HepG2 (cell line): ENCODE data around the gene UCKL1. TPM values are rescaled to one million over a fixed set of nuclear protein-coding genes. Genes with fewer than 3 reads are reported as not detected.
A peak's percentile ranks its signal among the peaks of the same experiment; 100 is the strongest.

Source experiments
- BCL6 ChIP-seq: IDR thresholded peaks from 2 replicates; pipeline ENCODE4 v1.6.1; 2016; ENCODE audit warnings: missing genetic modification reagents, missing compliant biosample characterization
- CENPBD1 ChIP-seq: sonication (generic); formaldehyde crosslinking; IDR thresholded peaks from 2 replicates; pipeline ENCODE4 v1.8.0; 2022; ENCODE audit warnings: missing genetic modification reagents, low read depth, mild to moderate bottlenecking, borderline replicate concordance
- EED ChIP-seq: sonication (generic); formaldehyde crosslinking; IDR thresholded peaks from 2 replicates; pipeline ENCODE4 v1.5.0; 2020; ENCODE audit warnings: mild to moderate bottlenecking, missing genetic modification reagents
- GTF2F1 ChIP-seq: fragments of 150-350 bp; IDR thresholded peaks from 2 replicates; pipeline ENCODE4 v1.6.1; 2014; ENCODE audit warnings: low read length
- HES4 ChIP-seq: sonication (generic); formaldehyde crosslinking; IDR thresholded peaks from 2 replicates; pipeline ENCODE4 v1.9.0; 2021; ENCODE audit warnings: mild to moderate bottlenecking, missing genetic modification reagents, borderline replicate concordance
- KLF16 ChIP-seq, 2 experiments: sonication (generic) in 1 of 2; formaldehyde crosslinking in 1 of 2; IDR thresholded peaks; 2 replicates each; pipeline versions ENCODE4 v1.6.1 to v1.8.0; 2016 to 2023; ENCODE audit warnings: missing genetic modification reagents in 2 of 2, missing compliant biosample characterization in 1 of 2
- NFYB ChIP-seq: sonication (generic); formaldehyde crosslinking; IDR thresholded peaks from 2 replicates; pipeline ENCODE4 v1.4.0; 2020; ENCODE audit warnings: missing genetic modification reagents
- NR3C1 ChIP-seq: sonication (generic); formaldehyde crosslinking; IDR thresholded peaks from 2 replicates; pipeline ENCODE4 v1.4.0; 2020; ENCODE audit warnings: missing genetic modification reagents
- PHF5A ChIP-seq: IDR thresholded peaks from one replicate; pipeline ENCODE4 v1.6.1; 2018; ENCODE audit warnings: low read depth, missing genetic modification reagents; ENCODE audit not compliant: unreplicated experiment
- PRMT3 ChIP-seq: sonication (generic); formaldehyde crosslinking; IDR thresholded peaks from 2 replicates; pipeline ENCODE4 v1.8.1; 2022; ENCODE audit warnings: low read depth, mild to moderate bottlenecking, moderate library complexity, missing genetic modification reagents, borderline replicate concordance
- SIX4 ChIP-seq: sonication (generic); formaldehyde crosslinking; IDR thresholded peaks from 2 replicates; pipeline ENCODE4 v1.4.0; 2020; ENCODE audit warnings: missing genetic modification reagents
- SMAD1 ChIP-seq: sonication (generic); formaldehyde crosslinking; IDR thresholded peaks from 2 replicates; pipeline ENCODE4 v1.4.0; 2020; ENCODE audit warnings: missing genetic modification reagents, low read depth, mild to moderate bottlenecking, borderline replicate concordance
- SMAD3 ChIP-seq: sonication (generic); formaldehyde crosslinking; IDR thresholded peaks from 2 replicates; pipeline ENCODE4 v1.4.0; 2020; ENCODE audit warnings: missing genetic modification reagents
- SOX6 ChIP-seq, 2 experiments: fragments of 450-650 bp in 1 of 2; sonication (generic) in 1 of 2; formaldehyde crosslinking in 1 of 2; IDR thresholded peaks; 2 replicates each; pipeline versions ENCODE4 v1.4.0 to v1.6.1; 2017 to 2020; ENCODE audit warnings: antibody characterized with exemption in 1 of 2, mild to moderate bottlenecking in 1 of 2, missing genetic modification reagents in 1 of 2
- SP1 ChIP-seq, 2 experiments: fragments of 450-650 bp in 1 of 2; sonication (generic) in 1 of 2; formaldehyde crosslinking in 1 of 2; IDR thresholded peaks; 2 replicates each; pipeline versions ENCODE4 v1.4.0 to v1.6.1; 2016 to 2020; ENCODE audit warnings: missing genetic modification reagents in 1 of 2
- SP2 ChIP-seq: sonication (generic); formaldehyde crosslinking; IDR thresholded peaks from 2 replicates; pipeline ENCODE4 v1.5.1; 2020; ENCODE audit warnings: mild to moderate bottlenecking, missing genetic modification reagents
- THAP11 ChIP-seq: IDR thresholded peaks from 2 replicates; pipeline ENCODE4 v1.6.1; 2016; ENCODE audit warnings: missing biosample characterization, missing genetic modification reagents
- TRIM22 ChIP-seq: fragments of 450-650 bp; IDR thresholded peaks from 2 replicates; pipeline ENCODE4 v1.6.1; 2017
- ZIK1 ChIP-seq: sonication (generic); formaldehyde crosslinking; IDR thresholded peaks from 2 replicates; pipeline ENCODE4 v1.5.0; 2020; ENCODE audit warnings: mild to moderate bottlenecking, low read depth, missing genetic modification reagents, borderline replicate concordance
- ZMYM2 ChIP-seq: sonication (generic); formaldehyde crosslinking; IDR thresholded peaks from 2 replicates; pipeline ENCODE4 v1.8.0; 2022; ENCODE audit warnings: mild to moderate bottlenecking, missing genetic modification reagents
- ZNF264 ChIP-seq: sonication (generic); formaldehyde crosslinking; IDR thresholded peaks from 2 replicates; pipeline ENCODE4 v1.4.0; 2020; ENCODE audit warnings: missing genetic modification reagents
- ZNF30 ChIP-seq: sonication (generic); formaldehyde crosslinking; IDR thresholded peaks from 2 replicates; pipeline ENCODE4 v1.5.0; 2020; ENCODE audit warnings: mild to moderate bottlenecking, missing genetic modification reagents
- ZNF354B ChIP-seq: sonication (generic); formaldehyde crosslinking; IDR thresholded peaks from 2 replicates; pipeline ENCODE4 v1.8.0; 2022; ENCODE audit warnings: mild to moderate bottlenecking, missing genetic modification reagents
- ZNF616 ChIP-seq: sonication (generic); formaldehyde crosslinking; IDR thresholded peaks from 2 replicates; pipeline ENCODE4 v1.5.0; 2020; ENCODE audit warnings: low read depth, mild to moderate bottlenecking, missing genetic modification reagents
- ZNF770 ChIP-seq: sonication (generic); formaldehyde crosslinking; IDR thresholded peaks from 2 replicates; pipeline ENCODE4 v1.5.0; 2020; ENCODE audit warnings: mild to moderate bottlenecking, missing genetic modification reagents
- ZNF850 ChIP-seq: sonication (generic); formaldehyde crosslinking; conservative IDR thresholded peaks from 2 replicates; pipeline ENCODE4 v1.9.0; 2021; ENCODE audit warnings: mild to moderate bottlenecking, missing genetic modification reagents
- ZNF878 ChIP-seq: sonication (generic); formaldehyde crosslinking; IDR thresholded peaks from 2 replicates; pipeline ENCODE4 v1.8.1; 2023; ENCODE audit warnings: mild to moderate bottlenecking, missing genetic modification reagents, moderate library complexity
- ZSCAN30 ChIP-seq: sonication (generic); formaldehyde crosslinking; IDR thresholded peaks from 2 replicates; pipeline ENCODE4 v1.5.0; 2020; ENCODE audit warnings: mild to moderate bottlenecking, missing genetic modification reagents
- polyA plus RNA-seq, 8 experiments: library from polyadenylated mRNA; depleted of rRNA in 3 of 8; stranded (reverse) in 7 of 8; unstranded in 1 of 8; fragments of >200 nt; fragmentation: Illumina TruSeq in 4 of 8; extraction: Trizol in 4 of 8; gene quantifications; 2 replicates each; pipeline versions ENCODE4 v1.2.1 to v1.2.3, GENCODE V29; 2011 to 2016; ENCODE audit warnings: low read depth in 4 of 8, missing spikeins in 1 of 8, mixed read lengths in 1 of 8; ENCODE audit not compliant: insufficient read depth in 1 of 8
- total RNA-seq, 5 experiments: library from RNA; depleted of rRNA; stranded (reverse); fragments of >200 nt; fragmentation: Illumina TruSeq; extraction: Trizol; gene quantifications; 2 replicates each; pipeline ENCODE4 v1.2.3, GENCODE V29; 2016; ENCODE audit warnings: low read depth in 1 of 5

The UCKL1 gene
- total and polyA plus RNA-seq, 2 of the 13 experiments (the other 11 are each of a cell fraction or from before 2014, with no cell fraction given) = 50.2 to 126 TPM

- TF ChIP-seq ZNF770 (CRISPR knock-in tag) (no peak; the same call in 1 of the 2 replicates), EED (CRISPR knock-in tag) (no peak), NFYB (no peak), CENPBD1 (CRISPR knock-in tag) (no peak), GTF2F1 (no peak), ZNF878 (CRISPR knock-in tag) (no peak), ZSCAN30 (CRISPR knock-in tag) (no peak), PHF5A (CRISPR knock-in tag) (peak; percentile 69), ZNF30 (no peak), ZMYM2 (CRISPR knock-in tag) (0 out of 2 replicates have a peak, but pooled peaks have one; percentile 30), KLF16 (CRISPR knock-in tag; IDR thresholded peaks at IDR 0.05) (peak in 1 of 2 experiments; percentile 88; a peak in 2 of 4 replicates), TRIM22 (no peak), ZNF264 (CRISPR knock-in tag) (peak; percentile 55; the same call in 1 of the 2 replicates), ZIK1 (CRISPR knock-in tag) (no peak; the same call in 1 of the 2 replicates), SOX6 (IDR thresholded peaks at IDR 0.05) (no peak), SOX6 (CRISPR knock-in tag; IDR thresholded peaks at IDR 0.05) (peak; percentile 72; the same call in 1 of the 2 replicates), HES4 (CRISPR knock-in tag) (peak; percentile 82; the same call in 1 of the 2 replicates), SIX4 (CRISPR knock-in tag) (no peak), THAP11 (CRISPR knock-in tag) (peak; percentile 85), ZNF616 (no peak; the same call in 1 of the 2 replicates), ZNF354B (no peak), SP2 (CRISPR knock-in tag) (no peak), SMAD3 (CRISPR knock-in tag) (peak; percentile 78), ZNF850 (CRISPR knock-in tag) (no peak), BCL6 (peak; percentile 43; the same call in 1 of the 2 replicates), NR3C1 (CRISPR knock-in tag) (no peak), SP1 (IDR thresholded peaks at IDR 0.05) (no peak), SP1 (CRISPR knock-in tag; IDR thresholded peaks at IDR 0.05) (no peak), SMAD1 (CRISPR knock-in tag) (no peak; the same call in 1 of the 2 replicates), PRMT3 (no peak)
Observed at GRCh38 chr20:63968928-63969760, 12.9 kb upstream of the UCKL1 start (continued).
